Type B pancreatic cell (in vitro differentiated cells): ENCODE measurements around the gene PARD3. TPM values are rescaled to one million over a fixed set of nuclear protein-coding genes. Genes with fewer than 3 reads are reported as not detected.

Experiments used
- DNase-seq: peaks from one replicate; pipeline ENCODE4 v3.0.0; 2021; ENCODE audit warnings: mixed read lengths; ENCODE audit not compliant: unreplicated experiment; ENCODE audit errors: extremely low spot score
- H3K27ac Mint-ChIP-seq: 2 replicates; pipeline ENCODE4 v1.8.0; 2021; ENCODE audit warnings: mild to moderate bottlenecking, mixed read lengths
- H3K27me3 Mint-ChIP-seq: 2 replicates; pipeline ENCODE4 v1.8.0; 2021; ENCODE audit warnings: mixed read lengths
- H3K36me3 Mint-ChIP-seq: 2 replicates; pipeline ENCODE4 v1.8.0; 2021; ENCODE audit warnings: mixed read lengths
- H3K4me1 Mint-ChIP-seq: one replicate; pipeline ENCODE4 v1.8.0; 2021; ENCODE audit warnings: mixed read lengths; ENCODE audit not compliant: unreplicated experiment
- H3K4me3 Mint-ChIP-seq: 2 replicates; pipeline ENCODE4 v1.8.0; 2021; ENCODE audit warnings: mild to moderate bottlenecking, mixed read lengths
- H3K9me3 Mint-ChIP-seq: 2 replicates; pipeline ENCODE4 v1.8.0; 2021; ENCODE audit warnings: mixed read lengths
- CTCF ChIP-seq: fragments of 200-600 bp; sonication (generic); conservative IDR thresholded peaks from 2 replicates; pipeline ENCODE4 v1.5.0; 2021; ENCODE audit warnings: antibody characterized with exemption, mild to moderate bottlenecking
- total RNA-seq: library from RNA; stranded (reverse); gene quantifications from 2 replicates; pipeline ENCODE4 v1.2.1, GENCODE V29; 2021; ENCODE audit warnings: low replicate concordance

PARD3 gene
- total RNA-seq, 1 donor from 2014 or later: 52.3 TPM

- DNase-seq: no peak
- Mint-ChIP-seq H3K27me3 (peaks cover 64% of the 10 kb centered on the region), H3K4me1 (peaks cover 43% of the 10 kb centered on the region), H3K9me3 (peaks cover 17% of the 10 kb centered on the region), H3K36me3 (peaks cover 31% of the 10 kb centered on the region), H3K27ac (no peak overlapping the region), H3K4me3 (no peak overlapping the region)
- TF ChIP-seq CTCF: no peak
Observed at GRCh38 chr10:34222359-34222758, 592.7 kb downstream of the PARD3 start.

- H3K4me1 Mint-ChIP-seq: peaks cover 59% of the 10 kb centered on the region
- H3K27me3 Mint-ChIP-seq: peaks cover 62% of the 10 kb centered on the region
- H3K9me3 Mint-ChIP-seq: peaks cover 7% of the 10 kb centered on the region
- H3K4me3 Mint-ChIP-seq: no peak overlapping the region
- TF ChIP-seq CTCF: no peak
- no peak overlapping the region for H3K27ac Mint-ChIP-seq
- no peak for DNase-seq
- peaks cover 25% of the 10 kb centered on the region for H3K36me3 Mint-ChIP-seq
Observed at GRCh38 chr10:34219753-34220548, 595.1 kb downstream of the PARD3 start.

GRCh38 chr10:34217524-34217923 lies 597.6 kb downstream of the PARD3 start:
- Mint-ChIP-seq H3K4me1 (peaks cover 55% of the 10 kb centered on the region), H3K36me3 (peaks cover 26% of the 10 kb centered on the region), H3K27ac (peak overlapping the region; percentile 5), H3K9me3 (peaks cover 5% of the 10 kb centered on the region), H3K4me3 (no peak overlapping the region), H3K27me3 (peaks cover 39% of the 10 kb centered on the region)
- DNase-seq: no peak
- no peak for TF ChIP-seq CTCF

GRCh38 chr10:34216348-34216945 lies 598.6 kb downstream of the PARD3 start:
- no peak for DNase-seq
- no peak overlapping the region for H3K4me3 Mint-ChIP-seq
- peaks cover 55% of the 10 kb centered on the region for H3K4me1 Mint-ChIP-seq
- H3K27me3 Mint-ChIP-seq: peaks cover 32% of the 10 kb centered on the region
- H3K9me3 Mint-ChIP-seq: peaks cover 5% of the 10 kb centered on the region
- H3K27ac Mint-ChIP-seq: no peak overlapping the region
- peaks cover 23% of the 10 kb centered on the region for H3K36me3 Mint-ChIP-seq
- TF ChIP-seq CTCF: peak; percentile 38

- Mint-ChIP-seq H3K4me1 (peaks cover 41% of the 10 kb centered on the region), H3K4me3 (no peak overlapping the region), H3K9me3 (peaks cover 9% of the 10 kb centered on the region), H3K27me3 (peaks cover 15% of the 10 kb centered on the region), H3K27ac (no peak overlapping the region), H3K36me3 (peaks cover 24% of the 10 kb centered on the region)
- no peak for TF ChIP-seq CTCF
- DNase-seq: no peak
Observed at GRCh38 chr10:34213805-34214197, 601.3 kb downstream of the PARD3 start.
